Muscle of arm (tissue), 12 donors: ENCODE data around the gene STS. TPM values are rescaled to one million over a fixed set of nuclear protein-coding genes. Genes with fewer than 3 reads are reported as not detected.
"Not testable (repeated sequence)": the region's sequence is repeated elsewhere in the genome, so short reads cannot be mapped to it uniquely, and the experiment has no call there.

ENCODE experiments used
- DNase-seq: peaks from one replicate; pipeline ENCODE4 v3.0.0-alpha.2; 2013
- polyA plus RNA-seq, 12 donors: library from polyadenylated mRNA; unstranded; fragments of 120-200 nt; gene quantifications; one replicate each; pipeline ENCODE4 v1.2.1, GENCODE V29; 2013; ENCODE audit not compliant: insufficient read length in 12 of 12

The STS gene
- polyA plus RNA-seq, 12 donors = 6.7 to 21.1 (median 14.5) TPM; not detected in 1

- DNase-seq = not testable (repeated sequence)
Measured at GRCh38 chrX:7178859-7179258, 31.3 kb downstream of the STS start.

DNA sequence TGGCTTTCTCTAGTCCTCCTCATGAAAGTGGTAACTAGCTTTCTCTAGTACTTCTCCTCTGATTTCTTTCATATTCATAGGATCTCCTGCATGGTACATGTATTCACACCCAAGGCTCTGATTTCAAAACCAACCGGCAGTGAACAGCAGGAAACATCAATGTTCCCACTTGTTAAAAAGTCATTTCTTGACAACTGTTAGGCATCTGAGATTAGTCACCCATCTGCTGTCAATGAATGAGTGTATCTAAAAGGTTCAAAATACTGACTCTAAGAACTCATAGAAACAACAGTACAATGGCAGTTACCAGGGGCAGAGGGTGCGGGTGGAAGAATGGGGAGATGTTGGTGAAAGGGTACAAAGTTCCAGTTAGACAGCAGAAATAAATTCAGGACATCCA, 31.9 kb downstream of the STS start:
- no peak for DNase-seq

- no peak for DNase-seq
Measured at GRCh38 chrX:7184816-7185215, 37.3 kb downstream of the STS start.

DNA sequence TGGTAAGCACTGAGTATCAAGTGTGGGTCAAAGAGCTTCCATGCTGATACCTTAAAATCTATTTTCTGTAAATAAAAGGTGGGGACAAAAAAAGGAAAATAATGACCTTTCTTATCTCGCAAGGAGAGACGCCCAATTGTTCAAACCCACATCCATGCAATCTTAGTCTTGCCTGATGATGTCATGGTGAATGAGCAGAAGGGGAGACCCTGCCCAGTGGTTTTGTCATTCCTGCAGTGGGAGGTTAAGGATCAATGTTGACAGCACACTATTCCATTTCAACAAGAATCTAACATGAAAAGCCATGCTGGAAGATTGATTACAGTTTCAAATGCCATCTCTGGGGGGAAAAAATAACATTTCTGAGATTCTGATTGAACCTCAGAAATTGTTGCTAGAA, 41.2 kb downstream of the STS start:
- DNase-seq = no peak

- DNase-seq = no peak
Measured at GRCh38 chrX:7190157-7190556, 42.6 kb downstream of the STS start.

GRCh38 chrX:7191681-7192110, 44.2 kb downstream of the STS start:
- DNase-seq = no peak

GRCh38 chrX:7192871-7193270, 45.4 kb downstream of the STS start:
- no peak for DNase-seq

DNA sequence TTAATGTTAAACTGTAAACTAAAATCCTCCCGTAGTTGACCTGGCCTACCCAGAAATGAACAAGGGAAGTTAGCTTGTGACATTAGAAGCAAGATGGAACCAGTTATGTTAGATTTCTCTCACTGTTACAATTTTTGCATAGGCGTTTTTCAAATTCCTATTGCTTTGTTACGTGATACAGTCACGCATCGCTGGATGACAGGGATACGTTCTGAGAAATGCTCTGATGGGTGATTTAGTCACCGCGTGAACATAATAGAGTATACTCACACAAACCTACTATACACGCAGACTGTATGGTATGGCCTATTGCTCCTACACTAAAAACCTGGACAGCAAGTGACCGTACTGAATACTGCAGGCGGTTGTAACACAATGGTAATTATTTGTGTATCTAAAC, 47.1 kb downstream of the STS start:
- no peak for DNase-seq

Other genes starting within 250 kb of the STS start
- gene PUDP, start 441 bp downstream of the STS start, polyA plus RNA-seq = 10 to 100 TPM in 11 of 12 donors, not detected in 1; 19.4 to 50.7 (median 37.5) TPM